GM18520 (cell line): ENCODE data around the gene PXMP4.

ENCODE experiments used
- ATAC-seq: cut with Tn5 transposase; IDR thresholded peaks from one replicate; pipeline ENCODE4 v1.9.1; 2021; ENCODE audit not compliant: unreplicated experiment

Gene PXMP4

DNA sequence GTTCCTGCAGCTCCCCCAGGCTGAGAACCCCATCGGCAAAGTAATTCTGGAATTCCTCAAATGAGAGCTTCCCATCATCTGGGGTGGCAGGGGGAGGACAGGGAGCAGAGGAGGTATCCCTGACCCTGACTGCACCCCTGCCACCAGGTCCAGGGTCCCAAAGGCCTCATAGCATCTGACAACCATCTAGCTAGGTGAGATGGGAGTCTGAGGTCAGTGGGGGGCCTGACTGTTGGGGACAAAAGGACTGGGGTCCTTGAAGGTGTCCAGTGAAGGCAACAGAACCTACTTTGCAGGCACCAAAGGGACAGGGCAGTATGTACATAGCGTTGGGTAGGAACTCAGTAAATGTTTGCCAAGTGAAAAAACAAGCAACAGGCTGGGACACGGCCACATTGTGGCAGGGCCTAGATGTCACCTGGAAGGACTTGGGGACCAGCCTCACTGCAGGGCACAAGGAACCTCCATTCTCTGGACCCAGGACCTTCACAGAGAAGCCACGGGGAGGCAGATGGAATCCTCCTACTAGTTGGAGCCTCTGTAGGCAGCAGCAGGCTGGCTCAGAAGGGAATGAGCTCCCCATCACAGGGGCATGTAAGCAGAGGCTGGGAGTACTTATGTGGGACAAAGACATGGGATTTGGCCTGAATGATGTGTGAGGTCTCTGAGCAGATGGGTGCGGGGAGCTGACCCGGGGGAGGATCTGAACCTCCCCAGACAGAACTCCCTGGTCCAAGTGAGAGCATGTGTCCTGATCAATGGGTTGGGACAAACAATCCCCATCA, 49.2 kb downstream of the PXMP4 start:
- no peak for ATAC-seq

DNA sequence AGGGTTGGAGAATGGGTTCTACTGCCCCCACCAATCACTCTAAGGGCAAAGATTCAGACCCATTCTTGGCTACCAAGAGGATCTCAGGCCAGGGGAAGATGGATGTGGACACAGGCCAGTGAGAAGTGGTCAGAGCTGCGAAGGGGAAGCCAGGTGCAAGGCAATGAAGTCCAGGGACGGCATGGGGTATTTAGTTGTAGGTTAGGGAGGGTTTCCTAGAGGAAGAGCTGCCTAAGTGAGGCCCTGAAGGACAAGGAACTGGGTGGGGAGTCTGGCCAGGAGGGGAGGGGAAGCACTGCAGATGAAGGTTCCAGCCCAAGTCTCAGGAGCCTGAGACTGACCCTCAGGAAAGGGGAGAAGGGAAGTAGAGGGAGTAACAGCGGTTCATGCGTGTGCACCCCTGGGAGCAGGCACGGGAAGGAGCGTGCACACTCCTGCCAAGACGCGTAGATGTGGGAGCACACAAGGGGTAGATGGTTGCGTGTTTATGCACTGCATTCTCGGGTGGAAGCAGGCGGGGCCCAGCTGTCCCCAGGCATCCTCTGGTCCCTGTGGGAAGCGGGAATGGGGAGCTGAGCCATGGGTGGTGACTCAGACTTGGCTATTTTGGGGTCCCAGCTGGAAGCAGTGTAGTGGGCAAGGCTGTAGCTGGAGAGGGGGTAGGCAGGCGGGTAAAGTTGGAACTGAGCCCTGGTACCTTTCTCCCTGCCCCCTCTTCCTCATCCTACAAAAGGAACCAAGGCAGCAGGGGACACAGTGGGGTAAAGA, 50.1 kb downstream of the PXMP4 start:
- no peak for ATAC-seq

DNA sequence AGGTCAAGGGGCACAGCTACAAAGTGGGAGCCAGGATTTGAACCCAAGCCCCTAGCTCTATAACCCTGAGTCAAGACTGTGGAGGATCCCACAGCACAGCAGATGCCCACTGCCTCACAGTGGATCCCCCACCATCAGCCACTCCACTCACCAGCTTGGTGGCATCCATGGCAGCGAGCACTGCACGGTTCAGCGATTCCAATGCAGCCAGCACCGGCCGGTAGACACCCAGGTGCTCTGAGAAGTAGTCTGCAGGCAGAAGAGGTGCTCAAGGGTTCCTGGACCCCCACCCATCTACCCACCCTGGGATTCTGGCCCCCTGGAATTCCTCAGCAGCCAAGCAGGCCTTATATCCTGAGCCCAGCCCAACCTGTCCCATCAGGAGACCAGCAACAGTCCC, 50.9 kb downstream of the PXMP4 start:
- no peak for ATAC-seq

DNA sequence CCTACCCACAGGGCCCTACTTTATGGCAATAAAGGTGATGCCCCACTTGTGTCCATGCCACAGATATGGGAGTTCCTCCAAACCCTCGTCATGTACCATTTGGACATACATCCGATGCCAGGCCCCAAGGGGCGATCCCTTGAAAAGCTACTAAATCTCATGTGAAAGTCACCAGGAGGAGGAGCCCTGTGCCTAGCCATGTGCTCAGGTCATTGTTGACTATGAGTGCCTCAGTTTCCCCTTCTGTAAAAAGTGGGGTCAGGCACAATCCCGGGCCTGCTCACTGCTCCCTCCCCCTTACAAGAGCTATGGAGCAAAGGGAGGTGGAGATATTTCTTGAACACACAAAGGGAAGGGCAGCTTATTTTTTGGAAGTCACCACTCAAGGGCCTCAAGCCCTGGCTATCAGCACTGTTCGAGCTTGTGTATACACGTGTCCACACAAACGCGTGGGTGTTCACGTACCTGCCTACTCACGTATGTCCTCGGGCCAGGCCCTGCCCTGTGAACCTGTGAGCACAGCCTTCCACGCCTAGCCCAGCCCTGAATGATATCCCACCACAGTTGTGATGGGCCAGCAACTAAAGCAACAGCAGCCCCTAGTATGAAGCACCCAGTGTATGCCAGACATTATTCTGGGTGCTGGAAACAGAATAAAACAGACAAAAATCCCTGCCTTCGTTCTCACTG, 51.5 kb downstream of the PXMP4 start:
- ATAC-seq: no peak

DNA sequence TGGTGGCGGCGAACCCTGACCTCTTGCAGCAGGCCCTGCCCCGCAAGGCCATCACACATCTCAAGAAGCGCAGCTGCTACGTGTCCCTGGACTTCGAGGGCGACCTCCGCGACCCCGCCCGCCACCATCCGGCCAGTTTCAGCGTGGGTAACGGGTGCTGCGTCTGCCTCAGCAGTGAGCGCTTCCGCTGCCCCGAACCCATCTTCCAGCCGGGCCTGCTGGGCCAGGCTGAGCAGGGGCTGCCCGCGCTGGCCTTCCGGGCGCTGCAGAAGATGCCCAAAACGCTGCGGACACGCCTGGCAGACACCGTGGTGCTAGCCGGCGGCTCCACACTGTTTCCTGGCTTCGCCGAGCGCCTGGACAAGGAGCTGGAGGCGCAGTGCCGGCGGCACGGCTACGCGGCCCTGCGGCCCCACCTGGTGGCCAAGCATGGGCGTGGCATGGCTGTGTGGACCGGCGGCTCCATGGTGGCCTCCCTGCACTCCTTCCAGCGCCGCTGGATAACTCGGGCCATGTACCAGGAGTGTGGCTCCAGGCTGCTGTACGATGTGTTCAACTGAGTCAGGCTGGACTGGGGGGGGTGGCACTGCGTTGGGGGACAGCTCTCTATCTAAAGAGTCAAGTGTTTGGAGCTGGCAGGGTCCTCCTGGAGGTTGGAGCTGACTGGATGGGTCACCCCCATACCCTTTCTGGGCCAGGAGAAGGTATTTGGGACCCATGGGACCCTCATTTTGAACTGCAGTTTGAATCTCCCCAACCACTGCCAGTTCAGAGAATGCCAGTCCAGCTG, 52.2 kb downstream of the PXMP4 start:
- peak; percentile 30 for ATAC-seq

DNA sequence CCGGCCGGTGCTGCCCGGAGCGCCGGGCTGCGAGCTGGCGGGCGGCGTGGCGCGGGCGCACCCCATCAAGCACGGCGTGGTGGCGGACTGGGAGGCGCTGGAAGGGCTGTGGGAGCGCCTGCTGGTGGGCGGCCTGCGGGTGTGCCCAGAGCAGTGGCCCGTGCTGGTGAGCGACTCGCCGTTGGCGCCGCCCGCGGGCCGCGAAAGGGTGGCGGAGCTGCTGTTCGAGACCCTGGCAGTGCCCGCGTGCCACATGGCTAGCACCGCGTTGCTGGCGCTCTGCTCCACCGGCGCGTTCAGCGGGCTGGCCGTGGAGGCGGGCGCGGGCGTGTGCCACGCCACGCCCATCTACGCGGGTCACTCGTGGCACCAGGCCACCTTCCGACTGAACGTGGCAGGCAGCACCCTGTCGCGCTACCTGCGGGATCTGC, 52.9 kb downstream of the PXMP4 start:
- peak; percentile 9 for ATAC-seq

DNA sequence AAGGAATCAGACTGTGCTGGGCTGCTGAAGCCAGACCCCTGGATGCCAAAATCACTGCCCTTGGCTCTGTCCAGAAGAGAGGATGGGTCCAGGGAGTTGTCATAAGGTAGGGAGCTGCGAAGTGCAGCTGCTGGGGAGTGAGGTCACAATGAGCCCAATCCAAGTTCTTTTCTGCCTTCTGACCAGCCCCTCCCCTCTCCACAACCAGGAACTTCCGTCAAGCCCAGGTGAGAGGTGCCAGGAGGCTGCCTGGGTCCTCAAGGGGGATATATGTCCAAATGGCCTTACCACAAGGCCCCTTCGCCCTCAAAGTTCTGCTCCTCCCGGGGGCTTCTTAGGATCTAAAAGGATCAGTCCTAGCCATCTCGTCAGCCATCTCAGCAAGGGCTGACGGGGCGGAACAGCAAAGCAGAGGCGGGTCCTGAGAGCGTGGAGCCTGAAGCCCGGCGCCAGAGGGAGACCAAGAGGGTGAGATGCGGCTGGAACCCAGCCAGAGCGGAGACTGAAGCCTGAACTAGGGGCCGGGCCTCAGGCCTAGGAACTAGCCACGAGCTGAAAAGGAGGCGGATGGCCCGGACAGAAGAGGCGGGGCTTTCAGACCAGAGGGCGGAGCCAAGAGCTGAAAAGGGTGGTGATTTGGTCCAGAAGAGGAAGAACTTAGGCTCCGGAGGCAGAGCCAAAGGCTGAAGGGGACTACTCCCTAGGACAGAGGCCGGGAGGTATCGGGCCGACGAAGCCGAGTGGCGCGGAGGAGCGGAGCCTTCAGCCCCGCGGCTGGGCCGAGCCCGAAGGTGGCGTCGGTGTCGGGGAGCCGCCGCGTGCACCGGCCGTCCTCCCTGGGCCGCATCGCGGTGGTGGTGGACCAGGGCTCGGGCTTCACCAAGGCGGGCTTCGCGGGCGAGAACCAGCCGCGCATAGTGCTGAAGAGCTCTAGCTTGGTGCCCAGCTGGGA, 53.5 kb downstream of the PXMP4 start, which contains the start of gene ACTL10:
Gene ACTL10 (plus strand): TSS at position 651 of the 952 bp plus-strand sequence. CDS start 555 bp downstream, outside the sequence.
- peak; percentile 56 for ATAC-seq

DNA sequence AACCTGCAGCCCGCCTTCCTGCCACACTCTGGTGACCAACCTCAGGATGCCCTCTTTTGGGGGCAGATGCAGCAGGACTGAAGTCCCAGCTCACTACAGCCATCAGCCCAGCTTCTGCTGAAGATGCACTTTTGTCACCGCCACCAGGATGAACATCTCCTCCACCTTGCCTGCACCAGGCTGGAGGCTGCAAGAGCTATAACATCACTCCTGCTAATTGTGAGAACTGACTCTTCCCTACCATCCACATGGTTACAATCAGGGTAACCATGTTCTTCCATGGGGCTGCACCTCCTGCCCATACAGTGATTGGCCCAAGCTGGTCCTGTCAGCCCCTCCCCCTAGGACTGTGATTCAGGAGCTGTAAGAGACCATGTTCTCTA, 55.4 kb downstream of the PXMP4 start:
- ATAC-seq: no peak

DNA sequence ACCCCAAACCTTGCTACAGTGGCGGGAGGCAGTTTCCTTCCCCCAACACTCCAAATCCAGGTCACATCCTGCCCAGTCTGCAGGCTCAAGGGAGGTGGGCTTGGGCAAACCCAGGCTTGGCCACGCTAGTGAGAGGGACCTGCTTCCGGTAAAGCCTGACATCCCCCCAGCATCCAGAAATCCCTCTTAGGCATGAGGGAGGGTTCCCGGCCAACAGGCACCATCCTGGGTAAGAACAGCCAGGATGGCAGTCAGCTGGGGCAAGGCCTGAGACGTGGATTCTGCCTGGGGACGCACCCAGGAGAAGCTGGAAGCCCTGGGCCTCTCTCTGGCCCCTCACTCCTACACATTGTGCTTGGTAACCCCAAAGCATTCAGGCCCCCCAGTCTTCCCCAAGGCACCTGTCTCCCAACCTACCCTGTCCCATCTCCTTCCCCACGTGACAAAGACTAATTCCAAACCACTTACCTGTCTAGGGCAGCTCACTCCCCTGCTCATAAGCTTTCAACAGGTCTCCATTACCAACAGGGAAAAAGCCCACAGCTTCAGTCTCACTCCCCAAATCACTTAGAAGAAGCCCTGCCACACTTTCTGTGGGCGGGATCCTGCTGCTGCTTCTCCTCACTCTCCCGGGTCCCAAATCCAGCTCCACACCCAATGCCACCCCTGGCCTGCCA, 55.9 kb downstream of the PXMP4 start:
- ATAC-seq: no peak

DNA sequence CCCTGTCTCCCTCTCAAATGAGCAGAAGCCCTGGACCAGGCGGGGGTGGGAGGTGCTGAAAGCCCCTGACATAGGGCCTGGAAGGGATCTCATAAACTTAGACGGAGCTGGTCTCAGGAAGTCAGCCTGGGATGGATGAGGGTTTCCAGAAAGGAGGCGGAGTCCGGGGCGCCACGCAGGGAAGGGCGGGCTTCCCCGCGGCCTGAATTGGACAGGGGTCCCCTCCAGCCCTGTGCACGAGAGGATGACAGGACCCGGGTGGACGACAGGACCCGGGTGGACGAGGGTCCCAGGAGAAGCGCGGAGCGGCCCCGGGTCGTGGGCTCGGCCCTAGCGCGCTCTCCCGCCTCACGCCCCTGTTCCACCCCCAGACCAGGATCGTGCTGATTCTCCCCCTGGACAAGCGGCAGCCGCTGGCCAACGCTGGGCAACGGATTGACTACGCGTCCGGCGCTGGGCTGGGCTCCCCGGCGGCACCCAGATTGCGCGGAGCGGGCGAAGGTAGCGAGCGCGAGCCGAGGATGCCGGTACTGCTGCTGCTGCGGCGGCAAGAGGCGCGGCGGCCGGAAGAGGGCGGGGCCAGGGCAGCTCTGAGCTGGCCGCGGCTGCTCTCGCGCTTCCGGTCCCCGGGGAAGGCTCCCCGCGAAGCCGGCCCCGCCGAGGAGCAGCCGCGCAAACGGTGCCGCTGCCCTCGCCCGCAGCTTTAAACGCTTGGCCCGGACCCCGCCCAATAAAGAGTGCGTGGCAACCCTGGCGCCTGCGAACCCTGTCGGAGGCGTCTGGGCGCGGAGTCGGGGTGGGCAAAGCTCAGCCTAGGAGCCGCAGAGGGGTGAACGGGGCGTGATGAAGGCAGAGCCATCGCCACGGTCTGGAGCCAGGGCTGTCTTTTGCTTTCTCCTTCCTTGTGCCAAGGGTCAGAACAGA, 56.7 kb downstream of the PXMP4 start:
- peak; percentile 28 for ATAC-seq

DNA sequence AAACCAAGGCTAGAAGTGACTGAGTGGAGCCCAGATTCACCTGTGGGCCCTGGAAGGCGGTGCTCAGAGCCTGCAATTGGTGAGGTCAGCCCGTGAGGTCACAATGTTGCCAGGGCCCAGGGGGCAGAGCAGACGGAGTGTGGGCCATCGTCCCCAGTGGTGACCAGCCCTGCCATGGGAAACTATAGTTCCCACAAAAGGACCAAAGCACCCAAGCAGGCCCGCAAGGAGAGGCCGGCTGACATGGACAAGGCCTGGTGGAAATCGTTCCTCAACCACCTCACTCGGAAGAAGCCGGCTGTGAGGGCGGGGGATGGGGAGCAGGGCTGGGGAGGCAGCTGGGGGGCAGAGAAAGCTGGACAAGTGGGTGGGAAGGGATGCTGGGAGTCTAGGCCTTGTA, 57.9 kb downstream of the PXMP4 start, which contains the start of gene C20orf144:
Gene C20orf144 (plus strand): TSS at position 156 of the 400 bp plus-strand sequence. CDS start 19 bp downstream, at position 175.
- no peak for ATAC-seq

DNA sequence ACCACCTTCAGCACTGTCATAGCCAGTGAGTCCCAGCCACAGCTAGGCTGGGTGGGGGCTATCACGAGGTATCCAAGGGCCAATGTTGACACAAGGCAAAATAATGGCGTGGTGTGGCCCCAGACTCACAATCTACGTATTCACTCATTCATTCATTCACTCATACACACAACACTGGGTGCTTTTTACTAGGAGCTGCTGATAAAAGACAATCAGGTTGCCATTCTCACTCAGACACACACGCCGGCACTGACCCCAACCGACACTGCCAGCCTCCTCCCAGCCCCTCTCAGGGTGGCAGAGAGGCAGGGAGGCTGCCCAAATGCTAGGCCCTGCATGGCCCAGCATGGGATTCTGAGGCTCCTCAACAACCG, 59.4 kb downstream of the PXMP4 start:
- ATAC-seq: no peak

DNA sequence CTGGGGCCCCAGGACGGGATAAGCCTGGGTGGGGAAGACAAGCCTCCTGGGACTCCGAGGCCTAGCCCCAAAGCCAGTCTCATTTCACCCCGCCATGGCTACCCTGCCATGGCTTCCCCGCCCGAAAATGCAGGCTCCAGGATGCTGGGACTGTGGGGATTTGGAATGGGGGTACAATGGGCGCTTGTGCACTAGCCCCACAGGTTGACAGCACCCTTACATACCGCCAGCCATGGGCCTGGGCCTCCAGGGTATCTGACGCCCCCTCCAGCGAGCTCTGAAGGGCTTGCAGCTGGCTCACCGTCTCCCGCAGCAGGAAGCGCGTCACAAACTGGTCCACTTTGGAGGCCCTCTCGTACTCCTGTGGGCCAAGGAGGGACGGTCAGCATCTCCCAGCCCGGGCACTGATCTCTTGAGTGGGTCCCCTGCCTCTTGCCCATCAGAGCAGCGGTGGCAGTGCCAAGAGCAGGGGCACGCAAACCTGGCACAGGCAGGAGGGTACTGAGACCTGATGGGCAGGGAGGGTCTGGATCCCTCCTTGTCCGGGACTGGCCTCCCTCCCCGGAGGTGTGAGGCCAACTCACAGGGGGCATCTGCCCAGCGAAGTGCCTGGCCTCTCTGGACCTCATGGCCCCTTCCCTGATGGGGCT, 60.0 kb downstream of the PXMP4 start:
- no peak for ATAC-seq

DNA sequence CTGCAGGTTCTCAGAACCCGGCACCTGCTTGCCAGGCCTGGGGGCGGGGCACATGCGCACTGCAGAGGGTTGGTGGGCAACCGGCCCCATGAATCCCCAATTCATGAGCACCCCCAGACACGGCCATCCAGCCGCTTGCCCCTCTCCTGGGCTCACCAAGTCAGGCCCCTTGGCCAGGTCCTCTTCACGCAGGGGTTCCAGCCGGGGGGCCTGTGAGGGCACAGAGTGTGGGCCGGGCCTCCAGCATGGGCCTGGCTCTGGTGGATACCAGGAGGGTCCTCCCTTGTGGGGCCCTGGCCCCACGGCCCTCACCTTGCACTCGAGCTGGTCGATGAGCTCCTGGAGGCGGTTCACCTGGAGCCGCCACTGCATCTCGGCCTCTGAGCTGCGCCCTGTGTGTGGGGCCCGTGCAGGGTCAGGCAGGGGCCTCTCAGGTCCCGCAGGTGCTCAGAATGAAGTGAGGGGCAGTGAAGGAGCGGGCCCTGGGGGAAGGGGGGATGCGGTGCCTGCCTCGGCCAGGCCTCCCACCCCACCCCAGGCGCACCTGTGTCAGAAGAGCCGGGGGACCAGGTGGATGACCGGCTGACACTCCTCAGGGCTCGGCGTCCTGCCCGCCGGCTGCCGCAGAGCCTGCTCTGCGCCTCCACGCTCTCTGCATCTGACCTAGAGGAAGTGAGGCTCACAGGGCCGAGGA, 60.6 kb downstream of the PXMP4 start:
- ATAC-seq: no peak

DNA sequence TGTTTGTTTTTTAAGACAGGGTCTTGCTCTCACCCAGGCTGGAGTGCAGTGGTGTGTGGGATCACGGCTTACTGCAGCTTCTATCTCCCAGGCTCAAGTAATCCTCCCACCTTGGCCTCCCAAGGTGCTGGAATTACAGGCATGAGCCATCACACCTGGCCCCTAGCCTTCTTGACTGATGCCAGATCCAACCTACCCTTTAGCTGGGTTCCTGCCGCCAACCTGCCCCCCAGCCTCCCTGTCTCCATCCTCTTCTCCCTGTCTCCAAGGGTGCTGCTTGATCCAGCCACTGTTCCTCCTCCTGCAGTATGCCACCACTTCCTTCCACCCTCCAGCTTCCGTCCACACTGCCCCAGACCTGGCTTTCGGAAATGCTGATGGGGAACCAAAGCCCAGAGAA, 61.2 kb downstream of the PXMP4 start:
- ATAC-seq: no peak

DNA sequence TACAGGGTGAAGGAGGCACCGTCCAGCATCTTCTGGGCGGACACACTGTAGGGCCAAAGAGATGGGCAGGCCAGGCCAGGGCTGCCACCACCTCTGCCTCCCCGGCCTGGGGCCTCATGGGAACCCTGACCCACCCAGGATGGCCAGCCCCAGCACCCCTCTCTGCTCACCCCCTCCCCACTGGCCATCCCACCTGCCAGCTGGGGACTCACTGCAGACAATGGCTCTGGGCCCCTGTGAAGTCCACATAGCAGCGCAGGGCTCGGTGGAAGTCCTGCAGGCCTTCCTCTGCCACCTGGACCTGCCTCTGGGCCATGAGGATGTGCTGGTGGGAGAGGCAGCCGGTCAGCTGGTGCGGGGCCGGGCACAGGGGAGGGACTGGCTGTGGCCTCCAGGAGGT, 61.6 kb downstream of the PXMP4 start:
- no peak for ATAC-seq

DNA sequence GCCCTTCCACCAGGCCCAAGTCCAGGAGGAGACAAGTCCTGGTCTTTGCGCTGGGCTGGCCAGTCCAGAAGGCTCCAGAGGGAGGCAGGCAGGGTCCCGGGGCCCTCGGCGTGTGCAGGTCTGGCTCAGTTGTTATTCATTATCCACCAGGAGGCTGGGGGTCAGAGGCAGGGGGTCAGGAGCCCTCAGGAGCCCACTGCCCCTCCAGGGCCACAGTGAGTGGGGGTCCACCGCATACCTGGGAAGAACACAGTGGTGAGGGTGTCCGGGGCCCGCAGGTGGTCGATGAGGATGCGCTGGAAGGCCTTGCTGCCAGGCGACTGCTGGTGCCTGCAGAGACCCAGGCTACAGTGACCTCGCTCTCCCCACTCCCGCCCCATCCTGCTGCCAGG, 62.4 kb downstream of the PXMP4 start:
- ATAC-seq: no peak
